ENCODE results near the gene ATF6. TPM values are rescaled to one million over a fixed set of nuclear protein-coding genes. Genes with fewer than 3 reads are reported as not detected.
A peak's percentile ranks its signal among the peaks of the same experiment; 100 is the strongest.

ATF6 gene
- total and polyA plus RNA-seq, 8 donors, result 3.4 to 54.3 (median 13.5) TPM

DNA sequence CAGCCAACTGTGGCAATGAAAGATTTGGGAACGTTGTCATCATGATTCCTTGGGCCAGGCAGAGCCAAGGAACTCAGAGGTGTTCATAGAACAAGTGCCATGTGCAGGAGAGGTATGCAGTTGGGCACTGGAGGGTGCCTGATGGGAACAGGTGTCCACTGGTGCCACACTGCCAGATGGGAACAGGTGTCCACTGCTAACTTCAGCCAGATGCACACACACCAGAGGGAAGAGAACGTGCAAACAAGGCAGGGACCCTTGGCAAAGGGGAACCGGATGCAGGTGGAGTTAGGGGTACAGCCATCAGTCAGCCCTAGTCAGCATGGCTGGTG is 244.0 kb downstream of the ATF6 start:
- TF ChIP-seq EP300 (IDR thresholded peaks at IDR 0.05) (no peak), POLR2AphosphoS5 (IDR thresholded peaks at IDR 0.05) (no peak), POLR2A (IDR thresholded peaks at IDR 0.05) (no peak)
- TF ChIP-seq, protein P1, sequence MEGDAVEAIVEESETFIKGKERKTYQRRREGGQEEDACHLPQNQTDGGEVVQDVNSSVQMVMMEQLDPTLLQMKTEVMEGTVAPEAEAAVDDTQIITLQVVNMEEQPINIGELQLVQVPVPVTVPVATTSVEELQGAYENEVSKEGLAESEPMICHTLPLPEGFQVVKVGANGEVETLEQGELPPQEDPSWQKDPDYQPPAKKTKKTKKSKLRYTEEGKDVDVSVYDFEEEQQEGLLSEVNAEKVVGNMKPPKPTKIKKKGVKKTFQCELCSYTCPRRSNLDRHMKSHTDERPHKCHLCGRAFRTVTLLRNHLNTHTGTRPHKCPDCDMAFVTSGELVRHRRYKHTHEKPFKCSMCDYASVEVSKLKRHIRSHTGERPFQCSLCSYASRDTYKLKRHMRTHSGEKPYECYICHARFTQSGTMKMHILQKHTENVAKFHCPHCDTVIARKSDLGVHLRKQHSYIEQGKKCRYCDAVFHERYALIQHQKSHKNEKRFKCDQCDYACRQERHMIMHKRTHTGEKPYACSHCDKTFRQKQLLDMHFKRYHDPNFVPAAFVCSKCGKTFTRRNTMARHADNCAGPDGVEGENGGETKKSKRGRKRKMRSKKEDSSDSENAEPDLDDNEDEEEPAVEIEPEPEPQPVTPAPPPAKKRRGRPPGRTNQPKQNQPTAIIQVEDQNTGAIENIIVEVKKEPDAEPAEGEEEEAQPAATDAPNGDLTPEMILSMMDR (IDR thresholded peaks at IDR 0.05), result no peak
- Histone ChIP-seq H3K4me3 (no peak overlapping the region), H3K9me3 (peaks cover 0 to 9% (median 6%) of the 10 kb centered on the region in 4 donors), H3K4me1 (no peaks in the 10 kb centered on the region), H3K27me3 (peaks cover 0 to 5% (median 0%) of the 10 kb centered on the region in 3 donors), H3K27ac (no peak overlapping the region), H3K36me3 (no peaks in the 10 kb centered on the region)
- intact Hi-C loops (cut with DNase I; ENCODE audit: low total_unique reads), result no loop called here
- 74 to 89% (median 83%) methylated on average over 3 of the region's 3 CpGs for WGBS, 5 donors
- no peak for DNase-seq

DNA sequence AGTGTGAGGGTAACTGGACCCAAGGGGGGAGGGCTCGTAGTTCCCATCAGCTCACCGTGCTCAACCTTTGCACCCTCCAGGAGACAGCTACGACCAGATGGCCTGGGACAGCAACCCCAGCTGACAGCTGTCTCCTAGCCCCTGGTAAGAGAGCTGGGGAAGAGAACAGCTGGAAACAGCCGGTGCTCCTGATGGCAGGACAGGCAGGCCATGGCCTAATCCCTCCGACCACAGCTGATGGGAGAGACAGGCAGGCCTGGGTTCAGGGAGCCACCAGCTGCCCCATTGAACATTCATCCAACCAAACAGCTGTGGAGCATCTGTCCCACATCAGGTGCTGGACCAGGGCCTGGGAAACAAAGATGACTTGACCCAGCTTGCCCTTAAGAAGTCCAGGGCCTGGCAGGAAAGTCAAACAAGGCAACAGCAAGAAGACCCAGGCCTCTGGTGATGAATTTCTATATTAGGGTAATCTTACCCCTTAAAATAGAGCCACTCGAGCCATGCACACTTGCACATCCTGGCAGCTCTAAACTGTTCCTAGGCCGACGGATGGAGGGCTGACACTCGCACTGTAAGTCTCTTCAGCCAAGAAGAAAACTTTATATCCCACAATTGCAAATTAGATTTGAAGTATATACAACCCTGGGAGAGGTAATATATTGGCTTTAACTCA is 245.4 kb downstream of the ATF6 start:
- peaks cover 0 to under 1% (median 0%) of the 10 kb centered on the region in 3 donors for H3K27me3 ChIP-seq
- no peak overlapping the region for H3K27ac ChIP-seq
- 67 to 75% (median 73%) methylated on average over 9 of the region's 9 CpGs for WGBS, 5 donors
- no peak overlapping the region for H3K4me3 ChIP-seq
- DNase-seq, result peak in 1 of 2 donors; percentile 60
- no peaks in the 10 kb centered on the region for H3K36me3 ChIP-seq
- peaks cover 0 to 9% (median 6%) of the 10 kb centered on the region in 4 donors for H3K9me3 ChIP-seq
- intact Hi-C loops (cut with DNase I; ENCODE audit: low total_unique reads), result no loop called here
- no peaks in the 10 kb centered on the region for H3K4me1 ChIP-seq
- peak in 2 of 3 donors; percentile 4 to 26 for TF ChIP-seq POLR2AphosphoS5 (IDR thresholded peaks at IDR 0.05)
- TF ChIP-seq, protein P1 (IDR thresholded peaks at IDR 0.05), result no peak

DNA sequence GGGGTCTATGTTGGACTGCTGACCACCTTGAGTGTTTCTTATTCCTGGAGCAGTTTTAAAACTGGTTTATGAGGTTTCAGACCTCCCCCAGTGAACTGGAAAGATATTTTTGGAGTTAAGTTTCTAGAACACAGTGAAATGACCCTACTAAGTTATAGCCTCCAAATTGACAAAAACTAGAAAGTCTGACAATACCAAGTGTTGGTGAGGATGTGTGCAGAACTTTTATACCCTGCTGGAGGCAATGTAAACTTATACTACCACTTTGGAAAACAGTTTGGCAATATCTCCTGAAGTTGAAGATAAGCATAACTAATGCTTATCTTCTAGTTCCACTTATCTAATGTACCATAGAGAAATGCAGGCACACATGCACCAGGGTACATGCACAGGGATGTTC is 247.2 kb downstream of the ATF6 start:
- Histone ChIP-seq H3K4me1 (no peaks in the 10 kb centered on the region), H3K27ac (no peak overlapping the region), H3K9me3 (peaks cover 0 to 9% (median 6%) of the 10 kb centered on the region in 4 donors), H3K36me3 (no peaks in the 10 kb centered on the region), H3K27me3 (no peaks in the 10 kb centered on the region), H3K4me3 (no peak overlapping the region)
- TF ChIP-seq, protein P1 (IDR thresholded peaks at IDR 0.05), result no peak
- TF ChIP-seq POLR2A (IDR thresholded peaks at IDR 0.05) (no peak), EP300 (IDR thresholded peaks at IDR 0.05) (no peak), POLR2AphosphoS5 (IDR thresholded peaks at IDR 0.05) (no peak)
- intact Hi-C loops (cut with DNase I; ENCODE audit: low total_unique reads), result no loop called here
- no peak for DNase-seq

Small RNA genes lying within 50 kb of the gene (small RNA-seq; reads per million reads assigned to genes)
- 0 reads per million in 4 donors for gene RN7SL466P

Other genes starting within 250 kb of the ATF6 start
- under 1 TPM in 3 of 5 donors, not detected in 2; 0.45 to 0.73 (median 0.58) TPM for gene HSPA6, start 241.8 kb upstream of the ATF6 start, total RNA-seq
- gene HSPA6, start 241.8 kb upstream of the ATF6 start, polyA plus RNA-seq, result 1 to 10 TPM in 1 of 3 donors, under 1 TPM in 2; 0.61 to 2.9 (median 0.98) TPM
- gene FCGR3A, start 216.5 kb upstream of the ATF6 start, total RNA-seq, result 10 to 100 TPM in 2 of 5 donors, 1 to 10 TPM in 2, not detected in 1; 2.2 to 13.5 (median 9.8) TPM
- 10 to 100 TPM in 1 of 3 donors, 1 to 10 TPM in 2; 2.8 to 18.0 (median 5.8) TPM for gene FCGR3A, start 216.5 kb upstream of the ATF6 start, polyA plus RNA-seq
- 1 to 10 TPM in 2 of 5 donors, not detected in 3; 1.1 to 1.8 TPM for gene FCGR3B, start 135.1 kb upstream of the ATF6 start, total RNA-seq
- 1 to 10 TPM in 2 of 3 donors, under 1 TPM in 1; 0.50 to 2.4 (median 1.2) TPM for gene FCGR3B, start 135.1 kb upstream of the ATF6 start, polyA plus RNA-seq
- 10 to 100 TPM in 1 of 5 donors, 1 to 10 TPM in 3, under 1 TPM in 1; 0.58 to 16.9 (median 3.2) TPM for gene FCGR2B, start 103.2 kb upstream of the ATF6 start, total RNA-seq
- gene FCGR2B, start 103.2 kb upstream of the ATF6 start, polyA plus RNA-seq, result 1 to 10 TPM; 2.0 to 2.2 (median 2.0) TPM
- gene FCRLA, start 59.1 kb upstream of the ATF6 start, total RNA-seq, result 1 to 10 TPM in 1 of 5 donors, not detected in 4; 2.6 TPM
- gene FCRLA, start 59.1 kb upstream of the ATF6 start, polyA plus RNA-seq, result 1 to 10 TPM in 2 of 3 donors, not detected in 1; 1.8 to 3.4 TPM
- 1 to 10 TPM in 1 of 5 donors, under 1 TPM in 1, not detected in 3; 0.55 to 3.8 TPM for gene FCRLB, start 44.8 kb upstream of the ATF6 start, total RNA-seq
- under 1 TPM in 2 of 3 donors, not detected in 1; 0.30 to 0.68 TPM for gene FCRLB, start 44.8 kb upstream of the ATF6 start, polyA plus RNA-seq
- gene DUSP12, start 16.5 kb upstream of the ATF6 start, total RNA-seq, result 10 to 100 TPM in 4 of 5 donors, 1 to 10 TPM in 1; 1.8 to 39.1 (median 22.2) TPM
- gene DUSP12, start 16.5 kb upstream of the ATF6 start, polyA plus RNA-seq, result 10 to 100 TPM; 14.1 to 26.7 (median 20.2) TPM